Caco-2 (cell line): ENCODE measurements around the gene SNX1. TPM values are rescaled to one million over a fixed set of nuclear protein-coding genes. Genes with fewer than 3 reads are reported as not detected.
"Not testable (repeated sequence)": the region's sequence is repeated elsewhere in the genome, so short reads cannot be mapped to it uniquely, and the experiment has no call there.

Source experiments
- BruUV-seq: library from RNA; stranded (reverse); fragments of 400-500 nt; replicated peaks from 2 replicates; lab custom pipeline; 2021; lab: Mats Ljungman, UMichigan
- CTCF ChIA-PET: fragments of 300-600 bp; sonication (Branson Sonifier 250); formaldehyde crosslinking; loops from one replicate; lab custom pipeline; 2022; ENCODE audit warnings: antibody characterized with exemption; lab: Charles Lee
- POLR2A ChIA-PET: fragments of 300-600 bp; sonication (Branson Sonifier 250); formaldehyde crosslinking; loops from one replicate; lab custom pipeline; 2022; ENCODE audit warnings: antibody characterized with exemption; lab: Charles Lee
- DNase-seq, 2 experiments: peaks; one replicate each; pipeline versions ENCODE4 v3.0.0 to v3.0.0-alpha.2; 2020 to 2022
- H3K27me3 ChIP-seq: replicated peaks from 2 replicates; pipeline ENCODE4 v1.6.0; 2011; ENCODE audit warnings: low read length; ENCODE audit not compliant: control insufficient read depth, insufficient read depth
- H3K36me3 ChIP-seq: 2 replicates; pipeline ENCODE4 v1.5.1; 2011; ENCODE audit warnings: low read length; ENCODE audit not compliant: control insufficient read depth, insufficient read depth
- H3K4me1 ChIP-seq: fragments of 250-450 bp; sonication (Bioruptor Pico); 2 replicates; pipeline ENCODE4 v1.5.1; 2020; ENCODE audit warnings: mild to moderate bottlenecking
- H3K4me3 ChIP-seq: 2 replicates; pipeline ENCODE4 v1.5.1; 2011; ENCODE audit warnings: low read depth, mild to moderate bottlenecking, control low read depth, low read length
- H3K9me3 ChIP-seq: fragments of 250-450 bp; sonication (Bioruptor Pico); 2 replicates; pipeline ENCODE4 v1.5.1; 2020; ENCODE audit warnings: mild to moderate bottlenecking, moderate library complexity
- H3K27ac Mint-ChIP-seq: one replicate; pipeline ENCODE4 v1.8.0; 2022; ENCODE audit warnings: mixed read lengths; ENCODE audit not compliant: unreplicated experiment
- H3K27me3 Mint-ChIP-seq: one replicate; pipeline ENCODE4 v1.8.0; 2022; ENCODE audit warnings: mixed read lengths; ENCODE audit not compliant: insufficient read depth, unreplicated experiment
- H3K36me3 Mint-ChIP-seq: one replicate; pipeline ENCODE4 v1.8.0; 2022; ENCODE audit warnings: mild to moderate bottlenecking, mixed read lengths; ENCODE audit not compliant: insufficient read depth, unreplicated experiment
- H3K4me1 Mint-ChIP-seq: one replicate; pipeline ENCODE4 v1.8.0; 2022; ENCODE audit warnings: low read depth, mixed read lengths; ENCODE audit not compliant: unreplicated experiment
- H3K4me3 Mint-ChIP-seq: one replicate; pipeline ENCODE4 v1.8.0; 2022; ENCODE audit warnings: mild to moderate bottlenecking, moderate library complexity, mixed read lengths; ENCODE audit not compliant: unreplicated experiment
- H3K9me3 Mint-ChIP-seq: one replicate; pipeline ENCODE4 v1.8.0; 2022; ENCODE audit warnings: mixed read lengths; ENCODE audit not compliant: unreplicated experiment
- intact Hi-C: fragments of 100-400 bp; cut with micrococcal nuclease; formaldehyde crosslinking; loops from one replicate; pipeline ENCODE4 v1.10.0; 2022; ENCODE audit not compliant: unreplicated experiment
- total RNA-seq: library from RNA; stranded (reverse); gene quantifications from 2 replicates; pipeline ENCODE4 v1.2.3, GENCODE V29; 2022
- TF ChIP-seq, protein P1 (sequence below), 2 experiments: fragments of 200-600 bp in 1 of 2; IDR thresholded peaks; 1 replicate in 1 of 2; 2 replicates in 1 of 2; pipeline versions ENCODE4 v1.5.1 to v1.8.0; 2011 to 2022; ENCODE audit warnings: antibody characterized with exemption in 1 of 2, control low read depth in 1 of 2, inconsistent platforms in 1 of 2, low read depth in 1 of 2, low read length in 1 of 2, mild to moderate bottlenecking in 1 of 2, moderate library complexity in 1 of 2; ENCODE audit not compliant: insufficient read depth in 1 of 2, severe bottlenecking in 1 of 2, unreplicated experiment in 1 of 2

Gene SNX1
- total RNA-seq, 1 experiment from 2014 or later, result 75.7 TPM

DNA sequence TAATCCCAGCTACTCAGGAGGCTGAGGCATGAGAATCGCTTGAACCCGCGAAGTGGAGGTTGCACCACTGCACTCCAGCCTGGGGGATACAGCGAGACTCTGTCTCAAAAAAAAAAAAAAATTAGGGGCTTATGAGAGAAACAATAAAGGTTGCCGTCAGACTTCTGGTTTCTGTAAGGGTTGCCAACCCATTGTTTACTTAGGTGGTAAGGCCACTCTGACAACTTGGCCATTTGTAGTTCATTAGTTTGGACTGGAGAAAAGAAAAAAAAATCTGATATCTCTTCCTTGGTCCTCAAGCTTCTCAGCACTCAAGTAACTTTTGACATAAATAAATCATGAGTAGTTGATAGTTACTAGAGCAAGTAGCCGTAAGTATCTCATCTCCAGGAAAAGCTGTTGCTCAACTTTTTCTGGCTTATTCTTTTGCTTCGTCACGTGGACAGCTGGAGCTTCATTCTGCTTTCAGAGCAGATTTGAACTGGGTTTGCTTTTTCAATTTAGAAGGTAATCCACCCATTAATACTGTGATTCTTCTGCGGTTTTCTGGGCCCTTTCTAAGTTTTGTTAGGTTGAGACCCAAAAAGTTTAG is 9.4 kb downstream of the SNX1 start:
- Histone ChIP-seq H3K36me3 (no peaks in the 10 kb centered on the region; the same call in 1 of the 2 replicates), H3K4me3 (no peak overlapping the region), H3K4me1 (no peaks in the 10 kb centered on the region), H3K9me3 (no peaks in the 10 kb centered on the region), H3K27me3 (no peaks in the 10 kb centered on the region)
- POLR2A ChIA-PET, result no interaction called here
- H3K27me3 Mint-ChIP-seq, result no peaks in the 10 kb centered on the region
- H3K9me3 Mint-ChIP-seq, result no peaks in the 10 kb centered on the region
- H3K4me1 Mint-ChIP-seq, result no peaks in the 10 kb centered on the region
- no TSS peak for BruUV-seq
- intact Hi-C loops, result no loop called here
- H3K36me3 Mint-ChIP-seq, result no peaks in the 10 kb centered on the region
- TF ChIP-seq, protein P1, sequence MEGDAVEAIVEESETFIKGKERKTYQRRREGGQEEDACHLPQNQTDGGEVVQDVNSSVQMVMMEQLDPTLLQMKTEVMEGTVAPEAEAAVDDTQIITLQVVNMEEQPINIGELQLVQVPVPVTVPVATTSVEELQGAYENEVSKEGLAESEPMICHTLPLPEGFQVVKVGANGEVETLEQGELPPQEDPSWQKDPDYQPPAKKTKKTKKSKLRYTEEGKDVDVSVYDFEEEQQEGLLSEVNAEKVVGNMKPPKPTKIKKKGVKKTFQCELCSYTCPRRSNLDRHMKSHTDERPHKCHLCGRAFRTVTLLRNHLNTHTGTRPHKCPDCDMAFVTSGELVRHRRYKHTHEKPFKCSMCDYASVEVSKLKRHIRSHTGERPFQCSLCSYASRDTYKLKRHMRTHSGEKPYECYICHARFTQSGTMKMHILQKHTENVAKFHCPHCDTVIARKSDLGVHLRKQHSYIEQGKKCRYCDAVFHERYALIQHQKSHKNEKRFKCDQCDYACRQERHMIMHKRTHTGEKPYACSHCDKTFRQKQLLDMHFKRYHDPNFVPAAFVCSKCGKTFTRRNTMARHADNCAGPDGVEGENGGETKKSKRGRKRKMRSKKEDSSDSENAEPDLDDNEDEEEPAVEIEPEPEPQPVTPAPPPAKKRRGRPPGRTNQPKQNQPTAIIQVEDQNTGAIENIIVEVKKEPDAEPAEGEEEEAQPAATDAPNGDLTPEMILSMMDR (IDR thresholded peaks at IDR 0.05; ENCODE audit: insufficient read depth in 1 of 2, low read depth in 1 of 2, low read length in 1 of 2, severe bottlenecking in 1 of 2, unreplicated experiment in 1 of 2), result no peak
- no peak overlapping the region for H3K4me3 Mint-ChIP-seq
- CTCF ChIA-PET, result no interaction called here
- DNase-seq, result no peak
- H3K27ac Mint-ChIP-seq, result no peak overlapping the region

DNA sequence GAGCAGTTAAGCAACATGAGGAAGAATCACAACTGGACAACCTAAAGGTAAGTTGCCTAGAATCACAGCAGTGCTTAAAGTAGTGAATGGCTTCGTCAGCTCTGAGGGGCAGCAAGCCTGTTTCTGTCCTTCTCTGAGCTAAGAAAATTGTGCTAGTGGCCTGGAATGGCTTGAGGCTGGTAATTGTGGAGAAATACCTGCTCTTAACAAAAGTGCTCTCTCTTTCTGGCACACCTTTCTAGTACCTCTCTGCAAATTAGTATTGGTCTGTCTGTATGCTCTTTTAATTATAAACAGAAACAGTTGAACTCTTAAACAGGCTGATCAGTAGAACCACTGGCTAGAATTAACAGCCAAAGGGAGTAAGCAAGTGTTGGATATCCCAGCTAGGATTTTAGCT is 11.6 kb downstream of the SNX1 start:
- no peak overlapping the region for H3K4me3 Mint-ChIP-seq

DNA sequence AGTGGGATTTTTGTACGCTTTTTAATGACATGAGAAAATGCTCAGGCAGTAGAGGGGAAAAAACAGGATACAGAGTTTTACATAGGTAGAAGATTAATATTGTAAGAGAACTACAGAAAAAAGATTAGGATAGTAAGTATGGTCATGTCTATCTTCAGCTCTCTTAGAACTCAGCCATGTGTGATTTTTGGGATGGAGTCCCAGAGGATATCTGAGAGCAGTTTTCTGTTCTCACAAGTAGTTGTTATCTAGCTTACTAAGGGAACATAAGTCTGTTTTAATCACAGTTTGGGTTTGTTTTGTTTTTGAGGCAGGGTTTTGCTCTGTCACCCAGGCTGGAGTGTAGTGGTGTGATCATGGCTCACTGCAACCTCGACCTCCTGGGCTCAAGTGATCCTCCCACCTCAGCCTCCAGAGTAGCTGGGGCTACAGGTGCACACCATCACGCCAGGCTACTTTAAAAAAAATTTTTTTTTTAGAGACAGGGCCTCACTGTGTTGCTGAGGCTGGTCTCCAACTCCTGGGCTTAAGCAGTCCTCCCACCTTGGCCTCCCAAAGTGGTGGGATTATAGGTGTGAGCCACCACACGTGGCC is 14.4 kb downstream of the SNX1 start:
- H3K27ac Mint-ChIP-seq, H3K27me3 Mint-ChIP-seq, POLR2A ChIA-PET, DNase-seq, BruUV-seq, H3K9me3 ChIP-seq, H3K36me3 ChIP-seq, CTCF ChIA-PET, H3K27me3 ChIP-seq, H3K9me3 Mint-ChIP-seq, H3K4me3 ChIP-seq, H3K4me1 Mint-ChIP-seq, H3K4me3 Mint-ChIP-seq: not testable (repeated sequence)
- peaks cover 11% of the 10 kb centered on the region for H3K4me1 ChIP-seq
- peaks cover 24% of the 10 kb centered on the region for H3K36me3 Mint-ChIP-seq
- intact Hi-C loops, result loop anchor here (2.0 kb wide), 1 partner anchor 15 kb away; the partner anchor contains the start of gene SNX1

More for the DNA sequence above, 11.6 kb downstream of the SNX1 start:
- Mint-ChIP-seq H3K9me3 (no peaks in the 10 kb centered on the region), H3K36me3 (peaks cover 4% of the 10 kb centered on the region), H3K27me3 (no peaks in the 10 kb centered on the region), H3K27ac (no peak overlapping the region), H3K4me1 (peaks cover 6% of the 10 kb centered on the region)
- ChIA-PET CTCF (no interaction called here), POLR2A (no interaction called here)
- H3K4me3 ChIP-seq, result no peak overlapping the region
- H3K27me3 ChIP-seq, result no peaks in the 10 kb centered on the region
- no peak for DNase-seq
- no peaks in the 10 kb centered on the region; the same call in 1 of the 2 replicates for H3K36me3 ChIP-seq
- H3K4me1 ChIP-seq, result peaks cover 11% of the 10 kb centered on the region
- TF ChIP-seq, protein P1 (IDR thresholded peaks at IDR 0.05; ENCODE audit: insufficient read depth in 1 of 2, low read depth in 1 of 2, low read length in 1 of 2, severe bottlenecking in 1 of 2, unreplicated experiment in 1 of 2), result no peak
- H3K9me3 ChIP-seq, result no peaks in the 10 kb centered on the region
- BruUV-seq, result no TSS peak
- intact Hi-C loops, result no loop called here
